SKM-1 (cell line): ENCODE results near the gene CHRND.

ENCODE experiments used
- DNase-seq: peaks from one replicate; lab custom pipeline; 2025; ENCODE audit not compliant: unreplicated experiment; lab: John Stamatoyannopoulos, UW

CHRND gene

GRCh38 chr2:232541195-232541960 lies 15.4 kb downstream of the CHRND start:
- no peak for DNase-seq

DNA sequence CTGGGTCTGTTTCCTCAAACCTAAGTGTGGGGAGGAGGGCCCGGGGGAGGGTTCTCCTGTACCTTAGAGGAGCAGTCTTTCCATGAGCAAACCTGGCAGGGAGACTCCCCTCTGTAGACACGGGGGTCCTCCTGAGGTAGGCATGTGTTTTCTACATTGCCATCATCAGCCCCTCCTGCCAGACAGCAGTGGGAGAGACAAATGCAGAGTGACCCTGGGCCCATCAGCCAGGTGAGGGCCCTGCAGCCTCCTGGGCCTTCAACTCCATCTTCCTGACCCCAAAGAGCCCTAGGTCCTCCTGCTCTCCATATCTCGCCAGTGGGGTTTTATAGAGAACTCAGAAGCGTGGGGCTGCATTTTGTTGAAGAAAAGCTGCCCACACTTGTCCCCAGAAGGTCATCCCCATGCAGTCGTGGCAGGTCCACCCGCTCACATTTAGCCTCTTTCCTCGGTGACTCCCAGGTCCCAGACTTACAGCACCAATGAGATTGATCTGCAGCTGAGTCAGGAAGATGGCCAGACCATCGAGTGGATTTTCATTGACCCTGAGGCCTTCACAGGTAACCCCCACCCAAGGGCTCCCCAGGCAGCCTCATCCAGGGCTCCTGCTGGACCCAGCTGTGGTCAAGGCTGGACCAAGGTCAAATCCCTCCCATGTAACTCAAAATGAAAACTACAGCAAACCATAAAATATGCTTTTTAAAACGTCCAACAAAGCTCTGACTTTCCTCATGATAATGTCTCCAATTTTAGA lies 16.2 kb downstream of the CHRND start:
- DNase-seq: no peak

- DNase-seq: no peak
Observed at GRCh38 chr2:232542715-232543467, 16.9 kb downstream of the CHRND start.

DNA sequence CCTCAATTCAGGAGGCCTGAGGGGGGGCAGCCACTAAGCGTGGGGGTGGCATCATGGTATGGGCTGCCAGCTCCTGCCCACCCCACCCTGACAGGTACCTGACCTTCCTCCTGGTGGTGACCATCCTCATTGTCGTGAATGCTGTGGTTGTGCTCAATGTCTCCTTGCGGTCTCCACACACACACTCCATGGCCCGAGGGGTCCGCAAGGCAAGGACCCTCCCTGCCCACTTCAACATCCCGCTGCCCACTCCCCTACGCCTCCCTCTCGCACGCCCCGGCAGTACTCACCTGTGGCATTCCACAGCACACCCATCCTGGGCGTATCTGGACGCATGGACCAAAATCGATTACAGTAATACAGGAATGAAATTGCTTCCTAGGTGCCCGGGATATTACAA lies 17.5 kb downstream of the CHRND start:
- no peak for DNase-seq

DNA sequence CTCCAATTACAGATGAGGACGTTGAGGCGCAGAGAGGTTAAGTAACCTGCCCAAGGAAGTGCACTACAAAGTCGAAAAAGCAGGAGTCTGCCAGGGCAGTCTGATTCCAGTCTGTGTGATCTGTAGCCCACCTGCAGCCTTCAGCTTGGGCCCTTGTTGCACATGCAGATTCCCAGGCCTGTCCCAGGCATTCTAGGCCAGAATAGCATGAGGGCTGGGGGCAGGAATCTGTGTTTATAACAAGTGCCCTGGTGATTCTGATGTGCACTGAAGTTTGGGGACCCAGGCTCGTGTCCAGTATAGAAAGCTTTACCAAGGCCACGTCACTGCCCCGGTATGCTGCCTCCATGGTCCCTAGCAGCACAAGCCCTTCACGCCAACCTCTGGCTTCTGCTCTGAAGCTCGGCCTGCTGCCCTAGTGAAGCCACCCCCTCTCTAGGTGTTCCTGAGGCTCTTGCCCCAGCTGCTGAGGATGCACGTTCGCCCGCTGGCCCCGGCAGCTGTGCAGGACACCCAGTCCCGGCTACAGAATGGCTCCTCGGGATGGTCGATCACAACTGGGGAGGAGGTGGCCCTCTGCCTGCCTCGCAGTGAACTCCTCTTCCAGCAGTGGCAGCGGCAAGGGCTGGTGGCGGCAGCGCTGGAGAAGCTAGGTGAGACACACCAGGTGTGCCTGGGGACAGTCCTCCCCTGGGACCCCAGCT lies 18.1 kb downstream of the CHRND start:
- DNase-seq: no peak

GRCh38 chr2:232544674-232545073 lies 18.7 kb downstream of the CHRND start:
- no peak for DNase-seq

GRCh38 chr2:232545511-232546375 lies 19.8 kb downstream of the CHRND start:
- no peak for DNase-seq

- DNase-seq: no peak
Observed at GRCh38 chr2:232547991-232548390, 22.0 kb downstream of the CHRND start.

- peak; percentile 24 for DNase-seq
Observed at GRCh38 chr2:232549655-232550353, 23.8 kb downstream of the CHRND start.

DNA sequence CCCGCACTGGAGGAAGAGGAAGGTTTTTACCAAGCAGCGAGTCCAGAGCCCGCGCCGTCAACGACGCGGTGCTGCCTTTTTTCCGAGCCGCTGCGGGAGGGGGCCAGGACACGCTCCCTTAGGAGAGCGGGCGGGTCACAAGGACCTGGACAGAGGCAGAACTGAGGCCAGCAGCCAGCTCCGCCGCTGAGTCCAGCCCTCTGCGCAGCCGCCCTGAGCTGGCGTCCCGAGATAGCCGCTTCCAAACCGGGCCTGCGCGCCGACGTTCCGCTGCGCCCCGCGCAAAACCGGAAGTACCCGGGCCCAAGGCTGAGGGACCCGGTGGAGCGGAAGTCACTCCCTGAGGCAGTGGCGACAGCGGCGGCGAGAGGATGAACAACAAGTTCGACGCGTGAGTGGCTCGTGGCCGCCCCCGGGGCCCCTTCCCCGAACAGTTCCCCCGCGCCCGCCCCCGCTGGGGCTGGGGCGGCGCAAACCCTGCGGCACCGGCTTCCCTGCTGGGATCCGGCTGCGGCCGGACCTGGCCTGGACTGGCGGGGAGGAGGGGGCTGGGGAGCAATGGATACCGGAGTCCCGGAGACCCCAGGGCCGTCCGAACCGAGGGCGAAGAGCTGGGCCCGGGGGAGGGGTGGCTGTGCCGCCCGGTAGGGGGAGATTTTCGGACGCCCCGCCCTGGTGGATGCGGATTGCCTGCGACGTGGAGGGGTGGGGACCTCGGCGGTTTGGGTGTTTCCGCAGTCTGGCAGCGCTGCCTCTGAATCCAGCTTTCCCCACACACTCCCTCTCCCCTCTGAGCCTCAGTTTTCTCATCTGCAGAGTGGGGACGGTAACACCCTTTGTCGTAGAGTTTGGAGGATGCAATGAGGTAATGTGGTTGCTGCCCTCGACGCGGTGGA lies 24.6 kb downstream of the CHRND start, which contains the start of the genes EIF4E2 and TIGD1:
Gene EIF4E2 (plus strand): TSS at position 336 of the 896 bp plus-strand sequence. CDS start 36 bp downstream, at position 372.
Gene TIGD1 (minus strand): TSS at position 204 of the 896 bp plus-strand sequence. CDS start 675 bp downstream, outside the sequence.
- DNase-seq: peak; percentile 87

DNA sequence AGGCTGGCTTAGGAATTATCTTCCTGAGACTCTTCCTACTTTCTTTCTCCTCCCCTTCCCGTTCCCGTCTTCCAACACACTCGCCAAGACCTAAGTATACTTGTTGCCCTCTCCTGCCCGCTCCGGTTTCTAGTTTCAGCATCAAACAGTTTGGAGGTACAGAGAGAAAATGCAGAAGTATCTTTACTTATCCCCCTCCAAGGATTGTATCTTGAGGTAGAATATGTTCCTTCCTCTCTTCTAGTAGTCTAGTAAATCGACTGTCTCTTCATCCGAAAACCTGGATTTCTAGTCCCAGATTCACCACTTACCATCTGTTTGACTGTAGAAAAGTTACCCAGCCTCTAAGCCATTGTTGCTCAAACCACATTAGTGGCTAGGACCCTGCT lies 25.3 kb downstream of the CHRND start:
- no peak for DNase-seq

GRCh38 chr2:232551776-232552175 lies 25.8 kb downstream of the CHRND start:
- no peak for DNase-seq

DNA sequence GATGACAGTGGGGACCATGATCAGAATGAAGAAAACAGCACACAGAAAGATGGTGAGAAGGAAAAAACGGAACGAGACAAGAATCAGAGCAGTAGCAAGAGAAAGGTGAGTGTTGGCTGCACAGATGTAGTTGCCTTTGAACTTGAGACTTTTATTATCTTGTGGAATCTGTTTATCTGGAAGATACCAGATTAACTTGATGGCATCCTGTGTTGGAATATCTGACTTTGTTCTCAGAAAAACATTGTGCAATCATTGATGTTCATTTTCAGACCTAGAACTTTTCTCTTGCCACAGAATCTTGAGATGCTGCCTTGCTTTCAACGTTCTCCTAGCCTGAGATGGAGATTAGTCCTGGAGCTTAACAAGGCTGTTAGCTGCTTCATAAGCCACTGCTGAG lies 30.5 kb downstream of the CHRND start:
- DNase-seq: no peak

GRCh38 chr2:232562515-232563151 lies 36.7 kb downstream of the CHRND start:
- no peak for DNase-seq

GRCh38 chr2:232563580-232563979 lies 37.6 kb downstream of the CHRND start:
- no peak for DNase-seq

- no peak for DNase-seq
Observed at GRCh38 chr2:232567721-232568120, 41.8 kb downstream of the CHRND start.

- DNase-seq: no peak
Observed at GRCh38 chr2:232568161-232568560, 42.2 kb downstream of the CHRND start.

- DNase-seq: no peak
Observed at GRCh38 chr2:232569541-232569940, 43.6 kb downstream of the CHRND start.
